ENCODE data around the gene ACBD4. TPM values are rescaled to one million over a fixed set of nuclear protein-coding genes. Genes with fewer than 3 reads are reported as not detected.

The ACBD4 gene
- total RNA-seq, 1 experiment from 2014 or later, result 21.2 TPM

DNA sequence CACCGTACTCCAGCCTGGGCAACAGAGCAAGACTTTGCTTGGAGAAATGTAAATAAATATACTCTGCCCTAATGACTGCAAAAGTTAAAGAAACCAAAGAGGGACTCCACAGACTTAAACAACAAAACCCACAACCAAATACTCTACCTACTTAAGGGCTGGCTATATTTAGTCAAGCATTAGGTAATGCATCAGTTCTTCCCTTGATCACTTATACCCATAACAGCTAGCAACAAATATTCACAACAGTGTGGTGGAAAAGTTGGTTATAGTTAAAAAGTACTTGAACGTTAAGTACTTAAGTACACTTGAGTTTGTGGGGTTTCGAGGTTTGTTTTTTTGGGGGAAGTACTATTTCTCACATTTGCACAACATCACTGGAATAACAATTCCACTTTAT, 20.8 kb downstream of the ACBD4 start:
- Mint-ChIP-seq H3K27ac (ENCODE audit: unreplicated experiment) (no peak overlapping the region), H3K4me1 (ENCODE audit: low read depth, unreplicated experiment) (peaks cover 30% of the 10 kb centered on the region), H3K36me3 (ENCODE audit: insufficient read depth, unreplicated experiment) (peaks cover 36% of the 10 kb centered on the region), H3K9me3 (ENCODE audit: unreplicated experiment) (no peaks in the 10 kb centered on the region), H3K27me3 (ENCODE audit: insufficient read depth, unreplicated experiment) (no peaks in the 10 kb centered on the region), H3K4me3 (ENCODE audit: unreplicated experiment) (no peak overlapping the region)
- intact Hi-C loops (cut with micrococcal nuclease; ENCODE audit: unreplicated experiment), result no loop called here
- DNase-seq, result no peak
- ChIA-PET POLR2A (interaction anchor here (0.6 to 1.0 kb wide), 2 partner anchors 20 to 161 kb away, joined by 3 to 4 read pairs; partner anchors contain the start of gene MAP3K14), CTCF (interaction anchor here (2.0 to 3.4 kb wide), 3 partner anchors 20 to 42 kb away, joined by 13 to 42 read pairs (median 13); partner anchors contain the start of gene ACBD4)
- H3K36me3 ChIP-seq (ENCODE audit: control insufficient read depth, insufficient read depth, low read length), result no peaks in the 10 kb centered on the region
- H3K27me3 ChIP-seq (replicated peaks; ENCODE audit: control insufficient read depth, insufficient read depth, low read length), result no peaks in the 10 kb centered on the region
- H3K4me1 ChIP-seq, result peaks cover 52% of the 10 kb centered on the region
- TF ChIP-seq, protein P1, sequence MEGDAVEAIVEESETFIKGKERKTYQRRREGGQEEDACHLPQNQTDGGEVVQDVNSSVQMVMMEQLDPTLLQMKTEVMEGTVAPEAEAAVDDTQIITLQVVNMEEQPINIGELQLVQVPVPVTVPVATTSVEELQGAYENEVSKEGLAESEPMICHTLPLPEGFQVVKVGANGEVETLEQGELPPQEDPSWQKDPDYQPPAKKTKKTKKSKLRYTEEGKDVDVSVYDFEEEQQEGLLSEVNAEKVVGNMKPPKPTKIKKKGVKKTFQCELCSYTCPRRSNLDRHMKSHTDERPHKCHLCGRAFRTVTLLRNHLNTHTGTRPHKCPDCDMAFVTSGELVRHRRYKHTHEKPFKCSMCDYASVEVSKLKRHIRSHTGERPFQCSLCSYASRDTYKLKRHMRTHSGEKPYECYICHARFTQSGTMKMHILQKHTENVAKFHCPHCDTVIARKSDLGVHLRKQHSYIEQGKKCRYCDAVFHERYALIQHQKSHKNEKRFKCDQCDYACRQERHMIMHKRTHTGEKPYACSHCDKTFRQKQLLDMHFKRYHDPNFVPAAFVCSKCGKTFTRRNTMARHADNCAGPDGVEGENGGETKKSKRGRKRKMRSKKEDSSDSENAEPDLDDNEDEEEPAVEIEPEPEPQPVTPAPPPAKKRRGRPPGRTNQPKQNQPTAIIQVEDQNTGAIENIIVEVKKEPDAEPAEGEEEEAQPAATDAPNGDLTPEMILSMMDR (IDR thresholded peaks at IDR 0.05; ENCODE audit: insufficient read depth in 1 of 2, low read depth in 1 of 2, low read length in 1 of 2, severe bottlenecking in 1 of 2, unreplicated experiment in 1 of 2), result no peak
- BruUV-seq (replicated peaks), result no TSS peak
- H3K4me3 ChIP-seq (ENCODE audit: low read depth, low read length), result no peak overlapping the region
- H3K9me3 ChIP-seq, result no peaks in the 10 kb centered on the region

DNA sequence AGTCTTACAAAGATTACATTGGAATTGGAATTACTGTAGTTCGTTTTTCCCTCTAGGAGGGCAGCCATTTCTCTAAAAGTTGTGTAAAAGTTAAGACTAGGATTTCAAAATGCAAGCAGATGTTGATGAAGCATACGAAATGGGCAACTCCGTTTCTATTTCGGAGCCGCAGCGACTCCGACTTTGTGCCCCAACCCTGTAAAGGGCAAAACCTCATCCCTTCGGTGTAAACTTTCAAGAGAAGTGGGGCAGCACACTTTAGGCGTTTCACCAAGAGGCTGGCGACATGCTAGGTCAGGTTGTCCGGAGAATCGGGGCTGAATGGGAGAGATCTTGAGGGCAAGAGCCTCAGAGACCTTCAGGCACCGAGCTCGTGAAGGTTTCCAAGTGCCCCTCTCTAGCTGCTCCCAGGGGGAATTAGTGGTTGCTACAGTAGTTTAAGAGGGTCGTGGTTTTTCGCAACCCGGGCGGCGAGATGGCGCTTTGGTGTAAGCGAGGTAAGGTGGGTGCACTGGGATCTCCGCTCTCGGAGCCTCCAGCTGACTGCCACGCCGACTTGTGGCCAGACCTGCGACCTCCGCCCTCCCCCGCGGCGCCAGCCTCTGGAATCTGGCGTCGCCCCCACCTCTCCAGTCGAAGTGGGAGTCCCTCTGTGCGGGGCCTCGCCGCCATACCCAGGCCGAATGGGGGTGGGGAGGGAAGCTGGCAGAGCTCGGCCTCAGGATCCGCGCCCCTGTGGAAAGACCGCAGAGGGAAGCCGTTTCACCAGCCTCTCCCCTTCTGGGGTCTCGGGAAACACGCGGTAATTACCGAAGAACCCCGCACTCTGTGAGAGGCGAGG, 25.2 kb downstream of the ACBD4 start:
- DNase-seq, result peak; percentile 94 to 95
- Mint-ChIP-seq H3K36me3 (ENCODE audit: insufficient read depth, unreplicated experiment) (peaks cover 42% of the 10 kb centered on the region), H3K9me3 (ENCODE audit: unreplicated experiment) (no peaks in the 10 kb centered on the region), H3K4me3 (ENCODE audit: unreplicated experiment) (peak overlapping the region; percentile 77), H3K27ac (ENCODE audit: unreplicated experiment) (peak overlapping the region; percentile 99), H3K27me3 (ENCODE audit: insufficient read depth, unreplicated experiment) (no peaks in the 10 kb centered on the region), H3K4me1 (ENCODE audit: low read depth, unreplicated experiment) (peaks cover 30% of the 10 kb centered on the region)
- H3K4me1 ChIP-seq, result peaks cover 51% of the 10 kb centered on the region
- H3K9me3 ChIP-seq, result no peaks in the 10 kb centered on the region
- H3K27me3 ChIP-seq (replicated peaks; ENCODE audit: control insufficient read depth, insufficient read depth, low read length), result no peaks in the 10 kb centered on the region
- intact Hi-C loops (cut with micrococcal nuclease; ENCODE audit: unreplicated experiment), result loop anchor here (1.0 kb wide), 5 partner anchors 11 to 37 kb away; partner anchors contain the start of genes ACBD4 and HEXIM1
- BruUV-seq (replicated peaks), result no TSS peak
- ChIA-PET POLR2A (interaction anchor here (0.5 to 5.9 kb wide), 12 partner anchors 11 to 573 kb away, joined by 3 to 279 read pairs (median 6); partner anchors contain the start of genes ACBD4, HEXIM1 and MAP3K14), CTCF (interaction anchor here (1.1 to 4.8 kb wide), 12 partner anchors 11 to 265 kb away, joined by 3 to 158 read pairs (median 6); partner anchors contain the start of genes ACBD4 and HEXIM1)
- TF ChIP-seq, protein P1 (IDR thresholded peaks at IDR 0.05; ENCODE audit: insufficient read depth in 1 of 2, low read depth in 1 of 2, low read length in 1 of 2, severe bottlenecking in 1 of 2, unreplicated experiment in 1 of 2), result peak; percentile 27 to 68
- peak overlapping the region; percentile 61 for H3K4me3 ChIP-seq (ENCODE audit: low read depth, low read length)
- H3K36me3 ChIP-seq (ENCODE audit: control insufficient read depth, insufficient read depth, low read length), result no peaks in the 10 kb centered on the region

DNA sequence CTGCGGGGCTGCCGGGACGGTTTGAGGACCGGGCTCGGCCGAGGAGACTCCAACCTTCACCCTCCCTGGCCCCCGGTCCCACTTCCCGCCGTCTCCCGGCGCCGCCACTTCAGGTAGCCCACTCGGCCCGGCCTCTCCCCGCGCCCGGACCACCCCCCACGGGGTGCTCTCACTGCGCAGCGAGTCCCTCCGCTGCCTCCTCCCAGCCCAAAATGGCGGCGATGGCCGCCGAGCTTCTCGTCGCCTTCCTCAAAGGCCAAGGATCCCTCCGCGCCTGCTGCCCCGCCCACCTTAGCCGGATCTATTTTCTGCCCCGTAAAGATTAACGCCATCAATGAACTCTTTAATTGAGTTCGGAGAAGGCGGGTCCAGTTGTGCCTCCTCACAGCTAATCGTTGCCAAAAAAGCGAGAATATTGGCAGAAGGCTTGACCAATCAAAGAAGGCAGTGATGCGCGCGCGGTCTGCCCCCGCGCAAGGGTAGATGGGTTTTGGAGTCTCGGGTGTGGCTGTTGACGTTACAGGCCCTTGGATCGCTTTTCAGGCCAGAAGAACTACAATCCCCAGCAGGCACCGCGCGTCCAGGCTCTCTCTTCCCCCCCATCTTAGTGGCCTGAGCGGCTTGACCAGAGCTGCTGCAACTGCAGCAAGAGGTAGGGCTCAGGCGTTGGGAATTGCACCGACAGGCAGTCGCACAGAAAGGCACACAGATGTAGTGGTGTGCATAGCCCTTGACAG, 26.0 kb downstream of the ACBD4 start, which contains the start of gene HEXIM2:
Gene HEXIM2 (plus strand): TSS at position 588 of the 737 bp plus-strand sequence. CDS start 919 bp downstream, outside the sequence.
- BruUV-seq (replicated peaks), result TSS peak; percentile 69
- DNase-seq, result peak; percentile 99 to 100
- Mint-ChIP-seq H3K36me3 (ENCODE audit: insufficient read depth, unreplicated experiment) (peaks cover 42% of the 10 kb centered on the region), H3K4me3 (ENCODE audit: unreplicated experiment) (peak within 1 kb of the TSS; percentile 77), H3K4me1 (ENCODE audit: low read depth, unreplicated experiment) (peaks cover 27% of the 10 kb centered on the region), H3K27ac (ENCODE audit: unreplicated experiment) (peak within 1 kb of the TSS; percentile 99), H3K27me3 (ENCODE audit: insufficient read depth, unreplicated experiment) (no peaks in the 10 kb centered on the region), H3K9me3 (ENCODE audit: unreplicated experiment) (no peaks in the 10 kb centered on the region)
- no peaks in the 10 kb centered on the region for H3K36me3 ChIP-seq (ENCODE audit: control insufficient read depth, insufficient read depth, low read length)
- intact Hi-C loops (cut with micrococcal nuclease; ENCODE audit: unreplicated experiment), result loop anchor here (1.0 kb wide), 5 partner anchors 10 to 36 kb away; partner anchors contain the start of genes ACBD4 and HEXIM1
- no peaks in the 10 kb centered on the region for H3K9me3 ChIP-seq
- ChIA-PET POLR2A (interaction anchor here (0.5 to 5.9 kb wide), 12 partner anchors 11 to 573 kb away, joined by 3 to 279 read pairs (median 6); partner anchors contain the start of genes ACBD4, HEXIM1 and MAP3K14), CTCF (interaction anchor here (1.1 to 4.8 kb wide), 12 partner anchors 10 to 264 kb away, joined by 3 to 158 read pairs (median 6); partner anchors contain the start of genes ACBD4 and HEXIM1)
- peaks cover 43% of the 10 kb centered on the region for H3K4me1 ChIP-seq
- H3K4me3 ChIP-seq (ENCODE audit: low read depth, low read length), result peak within 1 kb of the TSS; percentile 61
- no peaks in the 10 kb centered on the region for H3K27me3 ChIP-seq (replicated peaks; ENCODE audit: control insufficient read depth, insufficient read depth, low read length)
- TF ChIP-seq, protein P1 (IDR thresholded peaks at IDR 0.05; ENCODE audit: insufficient read depth in 1 of 2, low read depth in 1 of 2, low read length in 1 of 2, severe bottlenecking in 1 of 2, unreplicated experiment in 1 of 2), result no peak

Measured in Caco-2 (cell line).